Posterior vena cava (tissue), 2 donors: ENCODE data around the gene SLC4A1. TPM values are rescaled to one million over a fixed set of nuclear protein-coding genes. Genes with fewer than 3 reads are reported as not detected.
"Not testable (repeated sequence)": the region's sequence is repeated elsewhere in the genome, so short reads cannot be mapped to it uniquely, and the experiment has no call there.

Experiments used
- DNase-seq: peaks from one replicate; pipeline ENCODE4 v3.0.0-alpha.2; 2020; ENCODE audit warnings: low spot score
- intact Hi-C, 2 donors: fragments of 100-400 bp; cut with DNase I; formaldehyde crosslinking; loops; one replicate each; pipeline versions ENCODE4 v1.14.1 to v1.14.2; 2022 to 2023
- total RNA-seq, 2 donors: library from RNA; stranded (reverse); fragmentation: NEBNext Ultra II Directional; extraction: Animal tissue kit (Norgen Biotek cat#: 25700); gene quantifications; one replicate each; pipeline ENCODE4 v1.2.1, GENCODE V29; 2021
- donor health status: DM: yes; HTN: yes; CAD: no.
- donor health status: DM: yes; HTN: yes; CAD: no.

The SLC4A1 gene
- total RNA-seq, 2 donors from 2014 or later = 1.5 to 4.2 TPM

DNA sequence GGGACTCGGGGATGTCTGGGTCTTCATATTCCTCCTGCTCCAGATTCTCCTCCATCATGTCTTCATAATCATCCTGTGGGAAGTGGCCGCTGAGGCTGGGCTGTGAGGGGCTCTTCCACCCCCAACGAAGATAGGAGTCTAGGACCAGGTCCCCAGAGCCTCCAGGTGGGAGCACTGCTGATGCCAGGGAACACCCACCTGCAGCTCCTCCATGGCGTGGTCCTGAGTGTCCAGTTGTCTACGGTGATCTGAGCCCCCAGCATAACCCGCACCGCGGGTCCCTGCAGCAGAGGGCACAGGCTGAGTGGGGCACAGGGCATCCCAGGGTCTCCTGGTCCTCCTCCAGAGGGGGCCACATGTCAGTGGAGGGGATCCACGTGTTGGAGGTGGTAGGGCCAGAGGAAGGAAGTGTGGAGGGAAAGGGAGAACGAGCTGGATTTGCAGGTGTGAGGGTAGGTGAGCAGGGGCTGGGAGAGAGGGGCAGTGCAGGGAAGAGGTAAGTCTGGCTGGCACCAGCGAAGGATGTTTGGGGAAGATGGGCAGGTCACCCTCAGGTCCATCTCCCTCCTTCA, 5.2 kb downstream of the SLC4A1 start:
- intact Hi-C loops = no loop called here
- no peak for DNase-seq

GRCh38 chr17:44260296-44260695, 7.6 kb downstream of the SLC4A1 start:
- DNase-seq = no peak
- intact Hi-C loops = no loop called here

GRCh38 chr17:44258811-44259351, 9.1 kb downstream of the SLC4A1 start:
- no peak for DNase-seq
- intact Hi-C loops = no loop called here

- intact Hi-C loops = no loop called here
Observed at GRCh38 chr17:44257815-44258760, 9.8 kb downstream of the SLC4A1 start.

DNA sequence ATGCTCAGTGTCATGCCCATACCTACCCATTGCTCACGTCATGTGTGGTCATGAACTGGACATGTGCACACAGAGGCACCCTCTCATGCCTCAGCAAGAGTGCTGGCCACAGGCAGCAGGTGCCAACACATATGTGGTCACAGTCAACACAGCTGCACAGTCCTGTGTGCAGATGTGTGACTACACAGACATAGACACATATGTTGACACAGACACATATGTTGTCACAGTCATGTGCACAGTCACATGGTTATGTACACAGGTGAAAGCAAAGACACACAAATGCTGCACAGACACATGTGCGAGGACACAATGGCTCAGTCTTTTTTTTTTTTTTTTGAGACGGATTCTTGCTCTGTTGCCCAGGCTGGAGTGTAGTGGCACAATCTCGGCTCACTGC, 11.3 kb downstream of the SLC4A1 start:
- intact Hi-C loops = no loop called here
- no peak for DNase-seq

More at GRCh38 chr17:44257815-44258760, 9.8 kb downstream of the SLC4A1 start:
- DNase-seq = no peak

DNA sequence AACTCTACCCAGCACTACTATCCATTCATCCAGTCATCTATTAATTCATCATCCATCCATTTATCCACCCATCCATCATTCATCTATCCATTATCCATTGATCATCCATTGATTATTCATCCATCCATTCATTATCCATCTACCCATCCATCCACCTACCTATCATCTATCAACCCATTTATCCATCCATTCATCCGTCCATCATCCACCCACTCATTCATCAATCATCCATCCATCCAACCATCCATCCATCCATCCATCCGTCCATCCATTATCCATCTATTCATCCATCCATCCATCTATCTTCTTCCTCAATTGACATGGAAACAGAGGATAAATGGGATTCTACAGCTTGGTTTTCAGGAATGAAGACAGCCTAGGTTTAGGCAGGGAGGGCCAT, 12.0 kb downstream of the SLC4A1 start:
- intact Hi-C loops = no loop called here
- DNase-seq = no peak

- DNase-seq = no peak
- intact Hi-C loops = no loop called here
Observed at GRCh38 chr17:44254361-44255095, 13.4 kb downstream of the SLC4A1 start.

- DNase-seq = no peak
- intact Hi-C loops = no loop called here
Observed at GRCh38 chr17:44253006-44253405, 14.9 kb downstream of the SLC4A1 start.

DNA sequence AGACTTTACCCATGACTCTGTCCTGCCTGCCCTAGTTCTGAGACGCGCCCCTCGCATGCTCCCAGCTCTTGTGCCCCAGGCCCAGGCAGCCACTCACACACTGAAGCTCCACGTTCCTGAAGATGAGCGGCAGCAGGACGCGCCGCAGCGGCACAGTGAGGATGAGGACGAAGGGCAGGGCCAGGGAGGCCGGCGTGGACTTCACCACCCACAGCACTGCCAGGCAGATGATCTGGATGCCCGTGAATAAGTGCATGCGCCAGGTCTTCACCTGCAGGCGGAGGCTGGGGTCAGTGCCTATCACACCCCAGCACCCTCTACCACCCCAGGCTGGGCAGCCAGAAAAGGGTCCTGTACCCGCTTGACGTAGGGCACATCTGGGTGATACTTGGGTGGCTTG, 16.9 kb downstream of the SLC4A1 start:
- DNase-seq = no peak
- intact Hi-C loops = no loop called here

GRCh38 chr17:44249501-44250246, 18.3 kb downstream of the SLC4A1 start:
- intact Hi-C loops = no loop called here
- DNase-seq = no peak

DNA sequence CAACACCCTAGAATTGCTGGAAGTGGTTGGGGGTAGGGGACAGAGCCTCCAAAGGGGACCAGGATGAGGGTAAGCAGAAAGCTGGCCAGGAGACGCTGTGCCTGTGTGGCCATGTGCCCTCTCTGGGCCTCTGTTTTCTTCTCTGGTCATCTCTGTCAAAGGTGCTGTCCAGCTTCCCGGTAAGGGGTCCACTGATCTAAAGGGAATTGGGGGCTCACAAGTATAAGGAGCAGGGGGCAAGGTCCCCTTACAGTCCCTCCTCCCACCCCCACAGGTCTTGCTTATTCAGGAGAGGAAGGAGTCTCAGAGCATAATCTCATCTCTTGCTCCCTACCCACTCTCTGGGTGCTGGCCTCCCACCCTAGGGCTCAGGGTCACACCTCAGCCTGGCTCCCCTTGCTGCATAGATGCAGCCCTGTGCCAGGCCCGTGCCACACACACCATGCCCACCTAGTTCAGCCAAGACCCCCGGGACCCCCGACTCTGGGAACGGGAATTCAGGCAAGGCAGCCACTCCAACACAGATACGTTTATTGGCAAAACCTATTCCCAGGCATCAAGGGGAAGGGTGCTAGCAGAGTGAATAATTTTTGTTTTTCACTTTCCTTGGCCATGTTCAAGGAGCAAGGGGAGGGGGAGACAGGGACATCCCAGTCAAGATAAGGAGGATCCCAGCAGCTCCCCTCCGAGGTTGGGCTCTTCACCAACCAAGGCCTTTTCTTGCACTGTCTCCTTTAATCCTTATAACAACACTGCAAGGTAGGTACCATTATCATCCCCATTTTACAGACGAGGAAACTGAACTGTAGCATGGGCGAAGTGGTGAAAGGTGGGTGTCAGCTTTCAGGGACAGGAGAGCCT, 19.8 kb downstream of the SLC4A1 start:
- DNase-seq = no peak
- intact Hi-C loops = no loop called here

DNA sequence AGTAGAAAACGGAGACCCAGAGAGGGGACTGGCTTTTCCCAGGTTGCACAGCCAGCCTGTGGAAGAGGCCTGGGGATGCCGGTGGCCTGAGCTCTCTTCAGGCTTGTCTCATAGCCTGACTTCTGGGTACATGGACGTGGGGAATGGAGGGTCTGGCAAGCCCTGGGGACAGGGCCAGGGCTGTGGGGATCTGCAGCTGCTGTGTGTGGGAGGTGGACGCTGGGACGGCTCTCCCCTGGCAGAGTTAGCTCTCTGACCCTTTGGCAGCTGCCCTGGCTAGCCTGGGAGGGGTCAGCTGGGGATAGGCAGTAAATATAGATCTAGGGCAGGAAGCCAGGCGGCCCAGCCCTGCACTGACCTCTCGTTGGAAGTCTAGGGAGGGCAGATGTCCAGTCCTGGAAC, 20.5 kb downstream of the SLC4A1 start:
- intact Hi-C loops = no loop called here
- DNase-seq = no peak

DNA sequence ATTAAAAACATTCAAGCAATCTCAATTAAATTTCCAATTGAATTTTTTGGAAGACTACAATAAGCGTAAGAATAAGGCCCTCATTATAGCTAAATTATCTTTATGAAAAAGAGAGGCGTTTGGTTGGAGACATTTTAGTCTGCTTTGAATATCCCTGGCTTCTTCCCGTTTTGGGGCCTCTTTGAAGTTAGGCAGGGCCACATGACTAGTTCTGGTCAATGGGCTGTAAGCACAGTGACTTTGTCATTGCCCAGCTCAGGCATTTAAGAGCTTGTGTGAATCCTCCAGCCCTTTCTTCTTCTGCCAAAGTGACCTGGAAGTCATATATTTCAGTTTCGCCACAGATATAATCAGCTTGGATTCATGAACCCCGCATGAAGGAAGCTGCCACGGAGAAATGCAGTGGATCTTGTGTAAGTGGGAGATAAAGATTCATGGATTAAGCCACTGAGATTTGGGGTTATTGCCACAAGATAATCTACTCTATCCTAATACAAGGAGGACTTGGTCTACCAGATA, 26.8 kb downstream of the SLC4A1 start:
- intact Hi-C loops = no loop called here
- no peak for DNase-seq

- DNase-seq, intact Hi-C loops: not testable (repeated sequence)
Observed at GRCh38 chr17:44237886-44238285, 30.0 kb downstream of the SLC4A1 start.

GRCh38 chr17:44236444-44236991, 31.4 kb downstream of the SLC4A1 start:
- intact Hi-C loops = no loop called here
- no peak for DNase-seq

DNA sequence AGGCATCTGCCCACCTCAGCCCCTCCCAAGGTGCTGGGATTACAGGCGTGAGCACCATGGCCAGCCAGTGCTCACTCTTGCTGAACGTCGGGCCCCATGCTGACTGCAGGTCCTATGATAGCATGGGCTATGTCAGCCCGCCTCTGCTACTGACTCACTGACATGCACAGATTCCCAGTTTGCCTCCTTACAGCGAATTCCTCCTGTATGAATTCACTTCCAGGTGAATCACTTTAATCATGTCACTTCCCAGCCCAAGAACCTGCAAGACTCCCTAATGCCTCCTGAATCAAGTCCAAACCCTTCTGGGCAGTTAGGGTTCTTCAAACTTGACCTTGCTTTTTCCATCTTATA, 32.4 kb downstream of the SLC4A1 start:
- DNase-seq = no peak
- intact Hi-C loops = no loop called here

- intact Hi-C loops = no loop called here
- DNase-seq = no peak
Observed at GRCh38 chr17:44233582-44233981, 34.4 kb downstream of the SLC4A1 start.

DNA sequence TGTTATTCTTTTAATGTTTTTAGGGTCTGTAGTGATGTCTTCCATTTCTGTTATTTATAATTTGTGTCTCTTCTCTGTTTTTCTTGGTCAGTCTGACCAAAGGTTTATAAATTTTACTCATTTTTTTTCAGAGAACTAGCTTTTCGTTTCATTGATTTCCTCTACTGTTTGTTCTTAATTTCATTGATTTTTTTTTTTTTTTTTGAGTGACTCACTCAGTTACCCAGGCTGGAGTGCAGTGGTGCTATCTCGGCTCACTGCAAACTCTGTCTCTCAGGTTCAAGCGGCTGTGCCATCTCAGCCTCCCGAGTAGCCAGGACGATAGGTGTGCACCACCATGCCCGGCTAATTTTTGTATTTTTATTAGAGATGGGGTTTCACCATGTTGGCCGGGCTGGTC, 35.9 kb downstream of the SLC4A1 start:
- intact Hi-C loops = no loop called here
- no peak for DNase-seq
